Measurements from ENCODE around the gene KLC1. TPM values are rescaled to one million over a fixed set of nuclear protein-coding genes. Genes with fewer than 3 reads are reported as not detected.

The KLC1 gene
- total RNA-seq, 4 donors from 2014 or later, result 214 to 500 (median 268) TPM

GRCh38 chr14:103680491-103681231 lies 51.6 kb downstream of the KLC1 start:
- no peak overlapping the region for H3K4me3 ChIP-seq (ENCODE audit: low read depth, poor library complexity, severe bottlenecking)
- DNase-seq (ENCODE audit: low spot score in 2 of 2), result no peak
- WGBS, 2 donors, result 85% methylated on average over 16 to 17 of the region's 17 CpGs
- TF ChIP-seq POLR2A (IDR thresholded peaks at IDR 0.05), result no peak
- TF ChIP-seq, protein P1, sequence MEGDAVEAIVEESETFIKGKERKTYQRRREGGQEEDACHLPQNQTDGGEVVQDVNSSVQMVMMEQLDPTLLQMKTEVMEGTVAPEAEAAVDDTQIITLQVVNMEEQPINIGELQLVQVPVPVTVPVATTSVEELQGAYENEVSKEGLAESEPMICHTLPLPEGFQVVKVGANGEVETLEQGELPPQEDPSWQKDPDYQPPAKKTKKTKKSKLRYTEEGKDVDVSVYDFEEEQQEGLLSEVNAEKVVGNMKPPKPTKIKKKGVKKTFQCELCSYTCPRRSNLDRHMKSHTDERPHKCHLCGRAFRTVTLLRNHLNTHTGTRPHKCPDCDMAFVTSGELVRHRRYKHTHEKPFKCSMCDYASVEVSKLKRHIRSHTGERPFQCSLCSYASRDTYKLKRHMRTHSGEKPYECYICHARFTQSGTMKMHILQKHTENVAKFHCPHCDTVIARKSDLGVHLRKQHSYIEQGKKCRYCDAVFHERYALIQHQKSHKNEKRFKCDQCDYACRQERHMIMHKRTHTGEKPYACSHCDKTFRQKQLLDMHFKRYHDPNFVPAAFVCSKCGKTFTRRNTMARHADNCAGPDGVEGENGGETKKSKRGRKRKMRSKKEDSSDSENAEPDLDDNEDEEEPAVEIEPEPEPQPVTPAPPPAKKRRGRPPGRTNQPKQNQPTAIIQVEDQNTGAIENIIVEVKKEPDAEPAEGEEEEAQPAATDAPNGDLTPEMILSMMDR (IDR thresholded peaks at IDR 0.05), result no peak
- intact Hi-C loops (cut with DNase I; ENCODE audit: low total_unique reads), result no loop called here

DNA sequence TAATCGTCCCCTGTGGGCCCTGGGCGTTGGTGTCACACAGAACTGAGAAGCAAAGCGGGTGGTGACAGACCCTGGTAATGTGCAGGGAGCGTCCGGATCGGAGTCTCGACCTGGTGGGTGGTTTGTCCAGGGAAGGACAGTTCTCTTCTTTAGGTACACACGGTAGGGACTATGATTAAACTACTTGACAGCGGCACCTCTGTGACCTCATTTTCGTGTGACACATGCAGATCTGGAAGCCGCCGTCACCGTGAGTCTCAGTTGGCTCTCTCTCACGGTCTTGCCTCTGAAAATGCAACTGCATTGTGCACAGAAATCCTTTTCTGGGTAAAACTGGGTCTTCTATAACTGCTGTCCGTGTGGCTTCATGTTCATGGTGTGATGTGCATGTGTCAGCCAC lies 54.1 kb downstream of the KLC1 start:
- no peak for TF ChIP-seq POLR2A (IDR thresholded peaks at IDR 0.05)
- TF ChIP-seq, protein P1 (IDR thresholded peaks at IDR 0.05), result no peak
- DNase-seq (ENCODE audit: low spot score in 2 of 2), result no peak
- 77 to 78% methylated on average over 15 of the region's 15 CpGs for WGBS, 2 donors
- intact Hi-C loops (cut with DNase I; ENCODE audit: low total_unique reads), result no loop called here
- H3K4me3 ChIP-seq (ENCODE audit: low read depth, poor library complexity, severe bottlenecking), result no peak overlapping the region

GRCh38 chr14:103684471-103684870 lies 55.5 kb downstream of the KLC1 start:
- intact Hi-C loops (cut with DNase I; ENCODE audit: low total_unique reads), result no loop called here
- no peak overlapping the region for H3K4me3 ChIP-seq (ENCODE audit: low read depth, poor library complexity, severe bottlenecking)
- TF ChIP-seq, protein P1 (IDR thresholded peaks at IDR 0.05), result no peak
- no peak for TF ChIP-seq POLR2A (IDR thresholded peaks at IDR 0.05)
- WGBS, 2 donors, result 86 to 98% methylated on average over 5 to 6 of the region's 6 CpGs
- no peak for DNase-seq (ENCODE audit: low spot score in 2 of 2)

- no peak for DNase-seq (ENCODE audit: low spot score in 2 of 2)
- WGBS, 2 donors, result 87 to 88% methylated on average over 15 of the region's 15 CpGs
- intact Hi-C loops (cut with DNase I; ENCODE audit: low total_unique reads), result no loop called here
- no peak for TF ChIP-seq POLR2A (IDR thresholded peaks at IDR 0.05)
- TF ChIP-seq, protein P1 (IDR thresholded peaks at IDR 0.05), result no peak
- no peak overlapping the region for H3K4me3 ChIP-seq (ENCODE audit: low read depth, poor library complexity, severe bottlenecking)
Observed at GRCh38 chr14:103684871-103685270, 55.9 kb downstream of the KLC1 start.

GRCh38 chr14:103685276-103686211 lies 56.5 kb downstream of the KLC1 start:
- H3K4me3 ChIP-seq (ENCODE audit: low read depth, poor library complexity, severe bottlenecking), result no peak overlapping the region
- intact Hi-C loops (cut with DNase I; ENCODE audit: low total_unique reads), result no loop called here
- TF ChIP-seq POLR2A (IDR thresholded peaks at IDR 0.05), result no peak
- TF ChIP-seq, protein P1 (IDR thresholded peaks at IDR 0.05), result no peak
- no peak for DNase-seq (ENCODE audit: low spot score in 2 of 2)
- WGBS, 2 donors, result 87 to 92% methylated on average over 23 of the region's 23 CpGs
